GM18505 (cell line): Measurements from ENCODE around the gene IRF8.
"Not testable (repeated sequence)": the region's sequence is repeated elsewhere in the genome, so short reads cannot be mapped to it uniquely, and the experiment has no call there.

Experiments
- ATAC-seq: cut with Tn5 transposase; IDR thresholded peaks from one replicate; pipeline ENCODE4 v1.9.1; 2021; ENCODE audit not compliant: unreplicated experiment
- POLR2A ChIP-seq: IDR thresholded peaks from 4 replicates; pipeline ENCODE4 v1.6.1; 2011; ENCODE audit warnings: borderline replicate concordance; ENCODE audit not compliant: insufficient read depth, insufficient read length; ENCODE audit errors: extremely low read depth

Gene IRF8

GRCh38 chr16:85898521-85899442 is at the start of gene IRF8:
TSS of gene IRF8 (plus strand) at chr16:85899162. CDS start at chr16:85903016, 3,854 bp downstream.
- ATAC-seq = no peak

DNA sequence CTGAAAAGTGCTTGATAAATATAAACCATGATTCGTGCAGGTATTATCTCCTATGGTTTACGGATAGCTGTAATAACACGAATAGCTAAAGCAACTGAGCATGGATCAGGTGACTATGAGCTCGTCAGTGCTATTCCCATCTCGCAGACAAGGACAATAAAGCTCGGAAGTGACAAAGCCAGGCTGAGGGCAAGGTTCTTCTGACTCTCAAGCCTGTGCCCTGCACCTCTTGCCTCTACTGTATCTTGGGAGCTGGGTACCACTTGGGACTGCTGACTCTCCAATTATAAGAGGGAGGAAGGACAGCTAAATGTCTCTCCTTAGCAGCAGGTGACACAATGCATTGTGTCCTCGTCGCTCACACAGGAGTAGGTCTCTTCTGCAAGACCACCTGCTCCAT is 49.6 kb upstream of the IRF8 start:
- no peak for TF ChIP-seq POLR2A
- no peak for ATAC-seq

More at GRCh38 chr16:85898521-85899442, at the start of gene IRF8:
- TF ChIP-seq POLR2A = peak; percentile 100

DNA sequence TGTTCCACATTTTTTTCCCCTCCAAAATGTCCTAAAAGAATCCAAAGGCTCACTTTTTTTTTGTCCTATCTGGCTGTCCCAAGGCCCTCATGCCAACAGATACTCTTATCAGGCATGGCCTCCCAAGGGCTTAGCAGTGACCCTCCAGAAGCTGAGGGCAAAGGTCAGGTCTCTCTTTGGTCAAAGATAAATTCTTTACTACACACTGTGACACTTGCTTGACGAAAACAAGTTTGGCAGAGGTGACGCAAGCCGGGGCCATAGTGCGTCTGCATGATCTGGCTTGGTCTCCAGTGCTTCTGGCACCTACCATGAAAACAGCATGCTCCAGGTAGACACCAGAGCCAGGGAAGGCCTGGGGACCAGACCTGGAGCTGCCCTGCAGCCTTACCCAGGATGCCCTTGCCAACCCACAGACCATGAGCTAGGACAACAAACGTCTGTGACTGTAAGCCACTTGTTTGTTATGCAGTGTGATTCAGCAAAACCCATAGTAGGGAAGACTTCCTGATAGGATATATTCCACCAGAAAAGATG is 48.5 kb upstream of the IRF8 start:
- no peak for ATAC-seq
- no peak for TF ChIP-seq POLR2A

GRCh38 chr16:85851034-85851785 is 47.8 kb upstream of the IRF8 start:
- no peak for ATAC-seq
- TF ChIP-seq POLR2A = no peak

GRCh38 chr16:85853547-85854545 is 45.1 kb upstream of the IRF8 start:
- no peak for ATAC-seq

GRCh38 chr16:85854935-85855334 is 44.0 kb upstream of the IRF8 start:
- no peak for ATAC-seq
- TF ChIP-seq POLR2A = no peak

More at GRCh38 chr16:85853547-85854545, 45.1 kb upstream of the IRF8 start:
- TF ChIP-seq POLR2A = no peak

DNA sequence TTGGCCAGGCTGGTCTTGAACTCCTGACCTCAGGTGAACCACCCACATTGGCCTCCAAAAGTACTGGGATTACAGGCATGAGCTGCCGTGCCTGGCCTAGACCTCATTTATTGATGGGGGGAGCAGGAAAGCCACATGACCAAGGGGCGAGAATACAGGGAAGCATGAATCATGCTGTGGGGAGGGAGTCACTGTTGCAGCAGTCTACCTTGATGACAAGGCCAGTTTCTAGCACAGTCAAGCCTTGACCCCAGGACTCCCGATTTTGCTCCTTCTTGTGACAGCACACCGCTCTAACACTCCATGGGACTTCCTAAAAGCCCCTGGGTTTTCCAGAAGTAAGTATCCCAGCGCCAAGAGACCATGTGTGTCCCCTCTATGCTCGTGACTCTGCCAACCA is 42.9 kb upstream of the IRF8 start:
- no peak for ATAC-seq
- TF ChIP-seq POLR2A = no peak

- no peak for TF ChIP-seq POLR2A
- ATAC-seq = no peak
These were observed 42.4 kb upstream of the IRF8 start for GRCh38 chr16:85856585-85856984.

- no peak for ATAC-seq
These were observed 41.6 kb upstream of the IRF8 start for GRCh38 chr16:85857406-85857805.

GRCh38 chr16:85858571-85858970 is 40.4 kb upstream of the IRF8 start:
- ATAC-seq = not testable (repeated sequence)

More at GRCh38 chr16:85857406-85857805, 41.6 kb upstream of the IRF8 start:
- no peak for TF ChIP-seq POLR2A

- ATAC-seq = no peak
These were observed 39.8 kb upstream of the IRF8 start for GRCh38 chr16:85858984-85859817.

DNA sequence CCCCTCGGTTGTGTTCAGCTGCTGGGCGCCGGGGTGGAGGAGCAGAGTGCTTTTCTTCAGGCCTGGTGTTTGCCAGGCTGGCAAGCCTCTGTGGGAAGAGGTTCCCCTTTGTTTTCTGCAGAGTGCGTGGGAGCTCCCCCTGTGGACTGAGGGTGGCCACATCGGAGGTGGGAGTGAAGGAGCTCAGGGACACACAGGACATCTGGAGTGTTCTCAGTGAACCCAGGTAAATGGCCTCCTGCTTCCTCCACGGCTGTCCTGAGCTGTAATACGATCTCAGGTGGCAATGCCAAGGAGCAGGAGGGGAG is 39.2 kb upstream of the IRF8 start:
- TF ChIP-seq POLR2A = no peak
- ATAC-seq = no peak

More at GRCh38 chr16:85858984-85859817, 39.8 kb upstream of the IRF8 start:
- no peak for TF ChIP-seq POLR2A
